ENCODE results near the gene EXOC8.

- no peak for TF ChIP-seq POLR2AphosphoS5 (IDR thresholded peaks at IDR 0.05; ENCODE audit: low read depth, low read length)
- no peak for TF ChIP-seq POLR2A (IDR thresholded peaks at IDR 0.05; ENCODE audit: low read depth, low read length)
- no peak for TF ChIP-seq TAF1 (IDR thresholded peaks at IDR 0.05; ENCODE audit: borderline replicate concordance, low read depth, low read length)
These were observed 19.6 kb upstream of the EXOC8 start for GRCh38 chr1:231357187-231357772.
